Gastrocnemius medialis (tissue), 4 donors: ENCODE results near the gene MRPL43.

Experiments used
- CTCF ChIP-seq, 5 experiments: fragments of 450-650 bp in 3 of 5; fragments of 200-600 bp in 2 of 5; sonication (generic) in 2 of 5; IDR thresholded peaks in 4 of 5; conservative IDR thresholded peaks in 1 of 5; 1 replicate in 4 of 5; 2 replicates in 1 of 5; pipeline ENCODE4 v1.5.1; 2016 to 2019; ENCODE audit warnings: antibody characterized with exemption in 5 of 5, mild to moderate bottlenecking in 3 of 5, moderate library complexity in 3 of 5
- POLR2A ChIP-seq, 2 donors: fragments of 450-650 bp; IDR thresholded peaks; one replicate each; pipeline ENCODE4 v1.6.1; 2017; ENCODE audit warnings: antibody characterized with exemption in 2 of 2, mild to moderate bottlenecking in 2 of 2, moderate library complexity in 2 of 2

DNA sequence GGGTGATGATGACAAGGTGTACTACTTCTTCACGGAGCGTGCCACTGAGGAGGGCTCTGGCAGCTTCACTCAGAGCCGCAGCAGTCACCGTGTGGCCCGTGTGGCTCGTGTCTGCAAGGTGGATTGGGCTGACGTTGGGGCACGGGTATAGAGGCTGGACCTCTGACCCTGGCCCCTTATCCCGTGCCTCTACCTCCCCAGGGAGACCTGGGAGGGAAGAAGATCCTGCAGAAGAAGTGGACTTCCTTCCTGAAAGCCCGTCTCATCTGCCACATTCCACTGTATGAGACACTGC lies 8.4 kb downstream of the MRPL43 start:
- TF ChIP-seq CTCF (IDR thresholded peaks at IDR 0.05 in 4 of 5, conservative IDR thresholded peaks at IDR 0.05 in 1 of 5) (no peak), POLR2A (IDR thresholded peaks at IDR 0.05) (no peak)
